Activated CD8-positive, alpha-beta memory T cell treated with anti-CD3 and anti-CD28 coated beads for 36 hours (primary cell): ENCODE measurements around the gene SPOCD1. TPM values are rescaled to one million over a fixed set of nuclear protein-coding genes. Genes with fewer than 3 reads are reported as not detected.

Source experiments
- CTCF ChIA-PET: fragments of 350-600 bp; sonication (Branson Sonifier 250); formaldehyde crosslinking; loops from one replicate; lab custom pipeline; 2021; ENCODE audit warnings: antibody characterized with exemption; lab: Charles Lee
- POLR2A ChIA-PET: fragments of 350-600 bp; sonication (Branson Sonifier 250); formaldehyde crosslinking; loops from one replicate; lab custom pipeline; 2021; ENCODE audit warnings: antibody characterized with exemption; lab: Charles Lee
- total RNA-seq, 2 experiments: library from RNA; stranded (reverse); gene quantifications; one replicate each; pipeline ENCODE4 v1.2.3, GENCODE V29; 2021

The SPOCD1 gene
- total RNA-seq, 2 experiments from 2014 or later = not detected

- ChIA-PET CTCF (interaction anchor here (0.6 to 1.1 kb wide), 3 partner anchors 9 to 53 kb away, joined by 3 to 7 read pairs (median 3); no protein-coding TSS in a partner anchor), POLR2A (no interaction called here)
Measured at GRCh38 chr1:31768939-31769704, 46.7 kb downstream of the SPOCD1 start.

- ChIA-PET CTCF (interaction anchor here (0.6 to 1.1 kb wide), 3 partner anchors 8 to 52 kb away, joined by 3 to 7 read pairs (median 3); no protein-coding TSS in a partner anchor), POLR2A (interaction anchor here (0.5 kb wide), 1 partner anchor 49 kb away, joined by 3 read pairs; no protein-coding TSS in a partner anchor)
Measured at GRCh38 chr1:31768407-31768907, 47.4 kb downstream of the SPOCD1 start.

GRCh38 chr1:31767225-31767624, 48.6 kb downstream of the SPOCD1 start:
- POLR2A ChIA-PET = no interaction called here
- CTCF ChIA-PET = no interaction called here

GRCh38 chr1:31765516-31765915, 50.3 kb downstream of the SPOCD1 start:
- ChIA-PET CTCF (interaction anchor here (0.6 to 6.1 kb wide), 2 partner anchors 24 to 45 kb away, joined by 5 to 53 read pairs; no protein-coding TSS in a partner anchor), POLR2A (no interaction called here)

- ChIA-PET CTCF (interaction anchor here (1.3 to 6.1 kb wide), 2 partner anchors 13 to 25 kb away, joined by 3 to 53 read pairs; no protein-coding TSS in a partner anchor), POLR2A (no interaction called here)
Measured at GRCh38 chr1:31765041-31765467, 50.8 kb downstream of the SPOCD1 start.

- CTCF ChIA-PET = interaction anchor here (1.3 to 6.1 kb wide), 2 partner anchors 14 to 25 kb away, joined by 3 to 53 read pairs; no protein-coding TSS in a partner anchor
Measured at GRCh38 chr1:31764312-31765040, 51.3 kb downstream of the SPOCD1 start, which contains the start of gene ADGRB2. Gene ADGRB2 (minus strand): TSS chr1:31764340. CDS start chr1:31757221, 7,119 bp downstream.

GRCh38 chr1:31763671-31764311, 52.0 kb downstream of the SPOCD1 start:
- CTCF ChIA-PET = interaction anchor here (1.0 to 6.1 kb wide), 5 partner anchors 12 to 26 kb away, joined by 3 to 53 read pairs (median 4); no protein-coding TSS in a partner anchor
- POLR2A ChIA-PET = no interaction called here

More at GRCh38 chr1:31764312-31765040, 51.3 kb downstream of the SPOCD1 start, which contains the start of gene ADGRB2:
- POLR2A ChIA-PET = no interaction called here

GRCh38 chr1:31762726-31763670, 52.8 kb downstream of the SPOCD1 start:
- ChIA-PET CTCF (interaction anchor here (0.6 to 6.1 kb wide), 9 partner anchors 11 to 1533 kb away, joined by 3 to 53 read pairs (median 4); partner anchors contain the start of gene PEF1), POLR2A (interaction anchor here (0.5 to 1.3 kb wide), 3 partner anchors 9 to 11 kb away, joined by 3 to 9 read pairs (median 4); no protein-coding TSS in a partner anchor)

GRCh38 chr1:31762323-31762722, 53.5 kb downstream of the SPOCD1 start:
- CTCF ChIA-PET = interaction anchor here (1.0 to 6.1 kb wide), 7 partner anchors 10 to 201 kb away, joined by 3 to 53 read pairs (median 4); partner anchors contain the start of gene PEF1
- POLR2A ChIA-PET = interaction anchor here (0.6 to 1.3 kb wide), 2 partner anchors 9 to 12 kb away, joined by 4 to 9 read pairs; no protein-coding TSS in a partner anchor

GRCh38 chr1:31761883-31762282, 53.9 kb downstream of the SPOCD1 start:
- ChIA-PET POLR2A (no interaction called here), CTCF (interaction anchor here (1.4 to 6.1 kb wide), 3 partner anchors 12 to 91 kb away, joined by 4 to 53 read pairs (median 4); no protein-coding TSS in a partner anchor)

- CTCF ChIA-PET = interaction anchor here (0.8 to 6.1 kb wide), 10 partner anchors 8 to 212 kb away, joined by 3 to 53 read pairs (median 4); no protein-coding TSS in a partner anchor
- POLR2A ChIA-PET = no interaction called here
Measured at GRCh38 chr1:31760471-31761470, 55.1 kb downstream of the SPOCD1 start.

GRCh38 chr1:31759298-31760023, 56.4 kb downstream of the SPOCD1 start:
- ChIA-PET CTCF (interaction anchor here (1.3 to 1.8 kb wide), 6 partner anchors 9 to 210 kb away, joined by 3 to 5 read pairs (median 4); no protein-coding TSS in a partner anchor), POLR2A (no interaction called here)

- ChIA-PET CTCF (interaction anchor here (0.7 to 1.5 kb wide), 3 partner anchors 13 to 95 kb away, joined by 3 read pairs; no protein-coding TSS in a partner anchor), POLR2A (no interaction called here)
Measured at GRCh38 chr1:31758823-31759222, 57.0 kb downstream of the SPOCD1 start.

GRCh38 chr1:31757989-31758388, 57.8 kb downstream of the SPOCD1 start:
- ChIA-PET POLR2A (interaction anchor here (0.6 kb wide), 1 partner anchor 317 kb away, joined by 3 read pairs; no protein-coding TSS in a partner anchor), CTCF (interaction anchor here (1.0 to 1.5 kb wide), 2 partner anchors 12 to 94 kb away, joined by 3 read pairs; no protein-coding TSS in a partner anchor)

GRCh38 chr1:31757204-31757679, 58.6 kb downstream of the SPOCD1 start:
- CTCF ChIA-PET = no interaction called here
- POLR2A ChIA-PET = interaction anchor here (0.5 kb wide), 1 partner anchor 453 kb away, joined by 8 read pairs; no protein-coding TSS in a partner anchor
